ENCODE data around the gene MYCBP2.

MYCBP2 gene

DNA sequence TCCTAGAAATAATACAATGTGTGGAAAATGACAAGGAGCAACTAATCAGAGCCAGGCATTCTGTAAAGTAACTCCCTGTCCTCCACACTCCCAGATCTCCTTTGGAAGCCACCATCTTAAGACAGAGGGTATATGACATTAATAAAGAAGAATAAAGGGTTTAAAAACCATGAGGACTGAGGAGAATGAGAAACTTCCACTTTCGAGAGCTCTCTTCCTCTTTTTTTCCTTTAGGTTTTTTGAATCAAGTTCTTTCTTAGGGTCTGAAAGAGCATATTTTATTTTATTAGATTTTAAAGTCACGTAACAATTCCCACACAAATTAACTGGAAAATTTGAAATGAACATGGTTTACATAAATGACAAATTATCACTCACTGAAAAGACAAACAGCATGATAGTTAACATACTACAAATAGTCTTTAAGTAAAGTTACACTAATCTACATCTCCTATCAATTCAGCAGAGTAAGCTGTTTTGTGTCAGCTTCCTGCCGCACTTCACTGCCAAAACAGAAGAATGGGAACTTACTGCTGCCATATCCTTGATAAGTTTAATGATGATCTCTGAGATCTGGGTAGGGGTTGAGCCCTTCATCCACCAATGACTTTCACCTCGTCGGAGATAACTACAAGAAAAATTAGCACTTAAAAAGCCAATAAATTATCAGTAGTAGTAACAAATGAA, 261.3 kb downstream of the MYCBP2 start:
- no peak for DNase-seq

- DNase-seq: no peak
Observed at GRCh38 chr13:77062097-77062496, 264.8 kb downstream of the MYCBP2 start.

- DNase-seq: no peak
Observed at GRCh38 chr13:77061362-77061761, 265.5 kb downstream of the MYCBP2 start.

DNA sequence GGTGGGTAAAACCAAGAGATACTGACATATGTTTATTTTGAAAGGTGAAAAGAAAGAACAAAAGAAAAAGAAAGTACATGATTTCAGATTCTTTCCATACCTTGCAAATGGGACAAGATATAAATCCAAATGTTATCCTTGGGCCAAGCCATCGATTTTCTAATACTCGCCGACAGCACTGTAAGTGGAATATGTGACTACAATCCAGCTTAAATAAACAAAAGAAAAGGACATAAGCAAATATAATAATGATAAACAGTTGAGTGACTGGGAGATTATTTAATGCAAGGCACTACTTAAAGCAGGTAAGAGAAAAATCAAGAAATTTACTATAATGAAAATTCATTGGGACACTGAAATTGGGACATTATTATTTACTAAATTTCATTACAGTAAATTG, 270.0 kb downstream of the MYCBP2 start:
- DNase-seq: no peak

- DNase-seq: no peak
Observed at GRCh38 chr13:77056382-77056781, 270.5 kb downstream of the MYCBP2 start.

DNA sequence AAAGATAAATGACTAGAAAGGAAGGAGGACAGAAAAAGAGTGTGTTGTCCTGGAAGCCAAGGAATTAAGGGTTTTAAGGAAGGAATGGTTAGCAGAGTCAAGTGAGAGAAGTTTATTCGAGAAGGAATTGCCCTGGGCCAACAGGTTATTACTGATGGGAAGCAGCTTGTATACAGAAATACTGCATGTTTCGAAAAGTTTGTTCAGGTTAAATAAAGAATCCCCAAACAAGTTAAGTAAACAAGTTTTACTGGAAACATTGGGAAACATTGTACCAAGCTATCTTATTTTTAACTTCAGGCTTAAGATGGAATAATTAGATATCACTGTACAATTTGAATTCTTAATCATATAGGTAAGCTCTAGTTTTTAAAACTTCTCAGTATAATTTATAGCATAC, 271.7 kb downstream of the MYCBP2 start:
- no peak for DNase-seq

GRCh38 chr13:77053192-77053591, 273.7 kb downstream of the MYCBP2 start:
- DNase-seq: no peak

- no peak for DNase-seq
Observed at GRCh38 chr13:77048681-77049080, 278.2 kb downstream of the MYCBP2 start.

DNA sequence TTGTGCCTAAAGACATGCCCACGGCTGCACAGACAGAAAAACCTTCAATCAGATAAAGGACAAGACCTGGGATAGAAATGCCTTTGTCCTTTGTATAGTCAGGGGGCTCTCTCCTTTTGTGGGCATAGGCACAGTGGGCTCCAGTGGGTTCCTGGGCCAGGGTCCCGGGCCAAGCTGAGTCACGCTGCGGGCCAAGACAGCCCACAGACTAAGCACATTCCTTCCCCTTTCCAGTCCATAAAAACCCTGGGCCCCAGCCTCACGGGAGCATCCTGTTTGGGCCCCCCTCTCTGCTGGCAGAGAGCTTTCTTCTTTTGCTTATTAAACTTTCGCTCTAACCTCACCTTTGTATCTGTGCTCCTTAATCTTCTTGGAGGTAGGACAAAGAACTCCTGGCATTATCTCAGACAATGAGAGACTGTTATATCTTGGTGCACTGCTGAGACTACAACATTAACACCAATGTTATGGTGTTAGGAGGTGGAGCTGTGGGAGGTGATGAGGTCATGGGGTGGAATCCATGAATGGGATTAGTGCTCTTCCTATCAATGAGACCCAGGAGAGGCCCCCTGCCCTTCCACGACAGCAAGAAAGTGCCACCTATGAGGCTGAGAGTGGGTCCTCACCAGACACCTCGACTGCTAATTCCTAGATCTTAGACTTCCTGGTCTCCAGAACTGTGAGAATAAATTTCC, 279.1 kb downstream of the MYCBP2 start:
- DNase-seq: no peak

GRCh38 chr13:77042566-77043177, 284.2 kb downstream of the MYCBP2 start:
- DNase-seq: no peak

DNA sequence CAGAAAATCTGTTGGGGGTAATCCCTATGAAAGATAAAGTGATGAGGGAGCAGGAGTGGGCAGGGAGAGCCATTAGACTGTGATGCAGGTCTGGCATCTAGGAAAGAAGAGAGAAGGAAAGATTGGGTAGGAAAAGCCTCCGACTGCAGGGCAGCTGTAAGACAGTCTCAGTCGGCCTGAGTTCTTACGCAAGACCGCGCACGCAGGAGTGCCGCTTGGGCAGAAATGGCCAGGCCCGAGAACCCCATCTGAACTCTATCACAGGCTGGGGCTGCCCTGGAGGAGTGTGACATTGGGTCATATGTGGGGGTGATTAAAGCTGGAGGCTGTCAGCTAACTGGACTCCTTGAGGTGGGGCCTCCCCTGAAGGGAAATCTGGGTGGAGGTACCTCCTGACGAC, 286.1 kb downstream of the MYCBP2 start:
- DNase-seq: no peak

- no peak for DNase-seq
Observed at GRCh38 chr13:77040076-77040475, 286.8 kb downstream of the MYCBP2 start.

GRCh38 chr13:77038907-77039480, 287.9 kb downstream of the MYCBP2 start:
- no peak for DNase-seq

DNA sequence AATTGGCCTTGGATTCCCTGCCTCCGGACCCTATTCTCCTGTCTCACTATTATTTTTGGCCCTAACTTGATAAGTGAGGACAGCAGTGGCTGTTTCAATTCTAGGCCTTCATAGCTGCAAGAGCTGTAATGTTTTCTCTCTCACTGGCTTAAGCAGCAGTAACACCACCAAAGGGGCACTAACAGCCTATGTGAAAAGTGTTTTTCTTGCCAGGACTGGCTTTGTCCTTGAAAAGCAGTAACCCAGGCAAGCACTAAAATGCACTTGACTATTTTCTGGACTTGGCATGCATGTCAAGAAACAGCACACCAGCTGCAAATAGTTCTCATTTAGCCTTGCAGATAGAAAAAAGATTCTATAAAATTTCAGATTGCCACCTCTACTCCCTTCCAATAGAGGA, 290.6 kb downstream of the MYCBP2 start:
- no peak for DNase-seq

- no peak for DNase-seq
Observed at GRCh38 chr13:77034881-77035280, 292.0 kb downstream of the MYCBP2 start.

DNA sequence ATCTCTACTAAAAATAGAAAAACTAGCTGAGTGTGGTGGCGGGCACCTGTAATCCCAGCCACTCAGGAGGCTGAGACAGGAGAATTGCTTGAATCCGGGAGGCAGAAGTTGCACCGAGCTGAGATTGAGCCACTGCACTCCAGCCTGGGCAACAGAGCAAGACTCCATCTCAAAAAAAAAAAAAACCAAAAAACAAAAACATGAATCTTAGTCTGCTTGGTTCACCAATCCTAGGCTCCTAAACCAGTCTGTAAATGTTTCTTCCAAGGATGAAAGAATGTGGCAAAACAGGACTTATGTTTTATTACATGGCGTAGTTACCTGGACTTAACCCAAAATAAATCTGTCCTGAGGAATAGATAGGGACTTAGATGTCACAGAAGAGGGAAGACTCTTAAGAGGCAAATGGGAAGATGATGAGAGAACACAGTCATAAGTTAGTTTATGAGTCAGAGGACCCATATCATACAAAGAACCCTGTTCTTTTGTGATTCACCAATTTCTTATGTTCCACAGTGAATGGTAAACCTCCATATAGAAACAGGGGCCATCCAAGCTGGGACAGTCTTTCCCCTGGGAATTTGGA, 293.1 kb downstream of the MYCBP2 start:
- no peak for DNase-seq

- no peak for DNase-seq
Observed at GRCh38 chr13:77031656-77032243, 295.1 kb downstream of the MYCBP2 start.

GRCh38 chr13:77029436-77029835, 297.5 kb downstream of the MYCBP2 start:
- no peak for DNase-seq

DNA sequence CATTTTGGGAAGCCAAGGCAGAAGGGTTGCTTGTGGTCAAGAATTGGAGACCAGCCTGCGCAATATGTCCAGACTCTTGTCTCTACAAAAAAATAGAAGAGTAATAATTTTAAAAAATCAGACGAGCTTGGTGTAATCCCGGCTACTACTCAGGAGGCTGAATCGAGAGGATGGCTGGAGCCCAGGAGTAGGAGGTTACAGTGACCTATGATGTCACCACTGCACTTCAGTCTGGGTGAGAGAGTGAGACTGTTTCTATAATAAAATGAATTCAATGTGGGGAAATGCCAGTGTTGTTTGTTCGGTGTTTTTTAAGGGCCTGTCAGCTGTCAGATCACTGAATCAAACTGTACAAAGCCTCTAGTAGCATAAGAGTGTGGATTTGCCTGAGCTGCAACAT, 298.7 kb downstream of the MYCBP2 start:
- DNase-seq: no peak

GRCh38 chr13:77026861-77027621, 299.9 kb downstream of the MYCBP2 start, which contains the start of gene FBXL3:
TSS of gene FBXL3 (minus strand) at chr13:77027159. CDS start at chr13:77021860, 5,299 bp downstream.
- DNase-seq: peak; percentile 88

DNA sequence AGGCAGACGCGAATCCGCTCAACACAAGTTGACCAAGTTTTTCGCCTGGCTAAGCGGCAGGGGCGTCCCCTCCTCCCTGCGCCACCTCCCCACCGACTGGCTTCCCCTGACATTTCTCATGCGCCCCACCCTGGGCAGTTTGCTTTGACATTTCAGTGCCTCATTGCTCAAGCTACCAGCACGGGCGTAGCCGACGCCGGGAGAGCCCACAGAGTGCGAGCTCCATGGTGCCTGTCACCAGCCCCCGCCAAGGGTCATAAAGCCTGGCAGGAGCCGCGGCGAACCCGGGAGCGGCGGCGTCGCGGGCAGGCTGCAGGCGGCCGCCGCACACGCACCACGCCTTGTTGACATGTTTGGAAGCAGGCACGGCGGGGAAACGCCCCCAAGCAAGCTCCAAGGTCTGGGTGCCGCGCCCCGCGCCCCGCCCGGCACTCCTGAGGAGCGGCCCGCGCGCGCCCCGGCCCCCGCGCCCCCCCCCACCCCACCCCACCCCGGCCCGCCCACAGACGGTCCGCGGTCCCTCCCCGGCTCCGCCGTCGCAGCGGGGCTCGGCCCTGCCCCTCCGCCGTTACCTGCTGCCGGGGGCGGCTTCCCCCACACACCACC, 300.5 kb downstream of the MYCBP2 start:
- peak; percentile 84 for DNase-seq

DNA sequence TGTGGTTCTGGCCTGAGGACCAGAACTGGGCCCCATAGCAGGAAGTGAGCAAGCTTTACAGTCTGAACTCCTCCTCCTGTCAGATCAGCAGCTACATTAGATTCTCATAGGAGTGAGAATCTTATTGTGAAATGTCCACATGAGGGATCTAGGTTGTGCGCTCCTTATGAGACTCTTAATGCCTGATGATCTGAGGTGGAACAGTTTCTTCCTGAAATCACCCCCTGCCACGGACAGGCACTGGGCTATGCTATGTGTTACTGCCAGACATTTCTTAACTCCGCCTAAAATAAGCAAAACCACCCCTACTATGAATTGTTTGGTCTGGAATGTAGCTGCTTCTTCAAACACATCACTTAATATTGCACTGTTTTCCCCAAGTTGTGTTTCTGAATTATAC, 304.6 kb downstream of the MYCBP2 start:
- DNase-seq: no peak

Data from activated T-cell treated with anti-CD3 and anti-CD28 coated beads, Interleukin-2, amount 50 U/mL, for 1 hour (primary cell).